ENCODE results near the gene TMEM44. TPM values are rescaled to one million over a fixed set of nuclear protein-coding genes. Genes with fewer than 3 reads are reported as not detected.

Gene TMEM44
- total and polyA plus RNA-seq, 2 donors (not counting 3 experiments of a cell fraction or from before 2014, with no cell fraction given): 93.8 to 125 TPM

DNA sequence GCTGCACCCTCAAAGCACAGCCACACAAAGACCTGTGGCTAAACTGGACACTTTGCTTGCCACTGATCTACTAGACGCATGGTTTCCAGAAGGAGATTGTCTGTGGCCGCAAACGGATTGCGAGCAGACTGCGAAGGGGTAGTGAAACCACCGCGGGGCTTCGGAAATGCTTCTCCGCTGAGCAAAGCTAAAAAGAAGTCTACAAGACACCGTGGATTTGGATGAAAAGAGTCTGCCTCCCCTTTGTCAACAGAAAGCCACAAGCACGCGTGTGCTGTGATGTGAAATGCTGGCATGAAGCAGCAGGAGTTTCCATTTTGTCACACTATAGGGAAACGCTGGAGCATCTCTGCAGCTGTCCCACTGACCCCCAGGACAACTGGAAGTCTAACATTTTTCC lies 63.0 kb downstream of the TMEM44 start:
- no peaks in the 10 kb centered on the region for H3K79me2 ChIP-seq (ENCODE audit: control insufficient read depth, insufficient read depth, low read length)
- peaks cover 0 to 4% of the 10 kb centered on the region in 2 experiments for H3K27me3 ChIP-seq (ENCODE audit: control insufficient read depth in 2 of 2, insufficient read depth in 2 of 2, low read length in 2 of 2)
- TF ChIP-seq, protein P1, sequence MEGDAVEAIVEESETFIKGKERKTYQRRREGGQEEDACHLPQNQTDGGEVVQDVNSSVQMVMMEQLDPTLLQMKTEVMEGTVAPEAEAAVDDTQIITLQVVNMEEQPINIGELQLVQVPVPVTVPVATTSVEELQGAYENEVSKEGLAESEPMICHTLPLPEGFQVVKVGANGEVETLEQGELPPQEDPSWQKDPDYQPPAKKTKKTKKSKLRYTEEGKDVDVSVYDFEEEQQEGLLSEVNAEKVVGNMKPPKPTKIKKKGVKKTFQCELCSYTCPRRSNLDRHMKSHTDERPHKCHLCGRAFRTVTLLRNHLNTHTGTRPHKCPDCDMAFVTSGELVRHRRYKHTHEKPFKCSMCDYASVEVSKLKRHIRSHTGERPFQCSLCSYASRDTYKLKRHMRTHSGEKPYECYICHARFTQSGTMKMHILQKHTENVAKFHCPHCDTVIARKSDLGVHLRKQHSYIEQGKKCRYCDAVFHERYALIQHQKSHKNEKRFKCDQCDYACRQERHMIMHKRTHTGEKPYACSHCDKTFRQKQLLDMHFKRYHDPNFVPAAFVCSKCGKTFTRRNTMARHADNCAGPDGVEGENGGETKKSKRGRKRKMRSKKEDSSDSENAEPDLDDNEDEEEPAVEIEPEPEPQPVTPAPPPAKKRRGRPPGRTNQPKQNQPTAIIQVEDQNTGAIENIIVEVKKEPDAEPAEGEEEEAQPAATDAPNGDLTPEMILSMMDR (IDR thresholded peaks at IDR 0.05; ENCODE audit: extremely low read depth in 1 of 2, insufficient read depth in 1 of 2, low read depth in 1 of 2, low read length in 2 of 2): no peak
- TF ChIP-seq MYC (IDR thresholded peaks at IDR 0.05; ENCODE audit: low read depth, low read length) (no peak), EZH2 (IDR thresholded peaks at IDR 0.05; ENCODE audit: borderline replicate concordance, low read depth, low read length, severe bottlenecking) (no peak), FOS (IDR thresholded peaks at IDR 0.05; ENCODE audit: borderline replicate concordance, insufficient read depth, low read length) (no peak), POLR2AphosphoS5 (IDR thresholded peaks at IDR 0.05; ENCODE audit: insufficient read depth, low read depth, low read length) (no peak), POLR2A (IDR thresholded peaks at IDR 0.05; ENCODE audit: low read depth, low read length) (no peak), GATA2 (IDR thresholded peaks at IDR 0.05; ENCODE audit: insufficient read depth, insufficient read length, low read depth, low read length) (no peak), JUN (IDR thresholded peaks at IDR 0.05; ENCODE audit: borderline replicate concordance, insufficient read depth, insufficient read length, low read depth) (no peak)
- TF ChIP-seq, protein P2, sequence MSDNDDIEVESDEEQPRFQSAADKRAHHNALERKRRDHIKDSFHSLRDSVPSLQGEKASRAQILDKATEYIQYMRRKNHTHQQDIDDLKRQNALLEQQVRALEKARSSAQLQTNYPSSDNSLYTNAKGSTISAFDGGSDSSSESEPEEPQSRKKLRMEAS (IDR thresholded peaks at IDR 0.05; ENCODE audit: insufficient read depth, insufficient read length): no peak
- intact Hi-C loops (cut with micrococcal nuclease): no loop called here
- no peaks in the 10 kb centered on the region for H3K9me1 ChIP-seq (replicated peaks; ENCODE audit: control insufficient read depth, extremely low read depth, insufficient read depth, low read length)
- H3K36me3 ChIP-seq (ENCODE audit: control insufficient read depth in 2 of 2, extremely low read depth in 1 of 2, insufficient read depth in 2 of 2, low read length in 2 of 2): no peaks in the 10 kb centered on the region
- no peak overlapping the region for H2AFZ ChIP-seq (ENCODE audit: low read depth, low read length)
- H3K4me2 ChIP-seq (ENCODE audit: insufficient read depth, low read length): no peak overlapping the region
- H3K9me3 ChIP-seq (replicated peaks; ENCODE audit: control insufficient read depth, insufficient read depth, low read length): no peaks in the 10 kb centered on the region
- ChIA-PET CTCF (interaction anchor here (1.3 to 2.1 kb wide), 2 partner anchors 8 to 24 kb away, joined by 5 to 7 read pairs; no protein-coding TSS in a partner anchor), POLR2A (no interaction called here)
- no peak overlapping the region for H3K9ac ChIP-seq (replicated peaks; ENCODE audit: extremely low read depth, insufficient read depth, low read length)
- FAIRE-seq (no peak), DNase-seq (ENCODE audit: low read depth, low spot score) (no peak)
- dilution Hi-C loops (cut with MboI; ENCODE audit: extremely low pct_ligation_motif_present, low sequenced_read_pairs): no loop called here
- H3K4me3 ChIP-seq (replicated peaks in 1 of 3; ENCODE audit: insufficient read depth in 1 of 3, low read depth in 1 of 3, low read length in 3 of 3): no peak overlapping the region
- no peaks in the 10 kb centered on the region for H4K20me1 ChIP-seq (replicated peaks; ENCODE audit: control insufficient read depth, extremely low read depth, insufficient read depth, low read length)
- H3K27ac ChIP-seq (ENCODE audit: insufficient read depth, low read depth, low read length): no peak overlapping the region
- H3K4me1 ChIP-seq (ENCODE audit: control insufficient read depth, extremely low read depth, insufficient read depth, low read length): peaks cover 8% of the 10 kb centered on the region
- no TSS peak for BruUV-seq (replicated peaks)
